Duodenal mucosa (tissue), 2 donors: ENCODE data around the gene DCAF7.

Source experiments
- H3K27ac ChIP-seq: one replicate; pipeline ENCODE4 v1.7.0; 2013; ENCODE audit warnings: low read depth, low read length
- H3K27me3 ChIP-seq, 2 donors: one replicate each; pipeline ENCODE4 v1.7.0; 2013; ENCODE audit warnings: low read length in 2 of 2, control low read depth in 1 of 2; ENCODE audit not compliant: insufficient read depth in 2 of 2, control insufficient read depth in 1 of 2
- H3K36me3 ChIP-seq, 2 donors: one replicate each; pipeline ENCODE4 v1.7.0; 2013; ENCODE audit warnings: low read length in 2 of 2, control low read depth in 1 of 2; ENCODE audit not compliant: insufficient read depth in 2 of 2, control insufficient read depth in 1 of 2
- H3K4me1 ChIP-seq, 2 donors: one replicate each; pipeline ENCODE4 v1.7.0; 2013; ENCODE audit warnings: low read length in 2 of 2, control low read depth in 1 of 2; ENCODE audit not compliant: insufficient read depth in 2 of 2, control insufficient read depth in 1 of 2
- H3K4me3 ChIP-seq, 2 donors: one replicate each; pipeline ENCODE4 v1.7.0; 2013; ENCODE audit warnings: low read length in 2 of 2, low read depth in 1 of 2
- H3K9ac ChIP-seq, 2 donors: one replicate each; pipeline ENCODE4 v1.7.0; 2013; ENCODE audit warnings: low read length in 2 of 2, low read depth in 1 of 2
- H3K9me3 ChIP-seq, 2 donors: one replicate each; pipeline ENCODE4 v1.7.0; 2013; ENCODE audit warnings: low read length in 2 of 2, control low read depth in 1 of 2; ENCODE audit not compliant: control insufficient read depth in 1 of 2

DCAF7 gene

GRCh38 chr17:63535640-63536039 is 14.6 kb upstream of the DCAF7 start:
- no peak overlapping the region for H3K4me3 ChIP-seq
- H3K36me3 ChIP-seq, result no peaks in the 10 kb centered on the region
- H3K27me3 ChIP-seq, result peaks cover 18 to 19% of the 10 kb centered on the region in 2 donors
- no peak overlapping the region for H3K27ac ChIP-seq
- peaks cover 0 to 9% of the 10 kb centered on the region in 2 donors for H3K4me1 ChIP-seq
- no peaks in the 10 kb centered on the region for H3K9me3 ChIP-seq
- H3K9ac ChIP-seq, result no peak overlapping the region

- no peak overlapping the region for H3K4me3 ChIP-seq
- H3K36me3 ChIP-seq, result no peaks in the 10 kb centered on the region
- H3K9ac ChIP-seq, result no peak overlapping the region
- peaks cover 0 to 9% of the 10 kb centered on the region in 2 donors for H3K4me1 ChIP-seq
- no peaks in the 10 kb centered on the region for H3K9me3 ChIP-seq
- H3K27me3 ChIP-seq, result peaks cover 18 to 19% of the 10 kb centered on the region in 2 donors
- no peak overlapping the region for H3K27ac ChIP-seq
Measured at GRCh38 chr17:63537001-63537400, 13.3 kb upstream of the DCAF7 start.

- H3K4me3 ChIP-seq, result peak overlapping the region in 1 of 2 donors; percentile 16
- H3K9me3 ChIP-seq, result no peaks in the 10 kb centered on the region
- H3K27me3 ChIP-seq, result peaks cover 18 to 19% of the 10 kb centered on the region in 2 donors
- peaks cover 0 to 9% of the 10 kb centered on the region in 2 donors for H3K4me1 ChIP-seq
- no peak overlapping the region for H3K27ac ChIP-seq
- no peaks in the 10 kb centered on the region for H3K36me3 ChIP-seq
- no peak overlapping the region for H3K9ac ChIP-seq
Measured at GRCh38 chr17:63537991-63538692, 12.1 kb upstream of the DCAF7 start.

- H3K27me3 ChIP-seq, result peaks cover 18 to 19% of the 10 kb centered on the region in 2 donors
Measured at GRCh38 chr17:63538693-63539595, 11.3 kb upstream of the DCAF7 start.

GRCh38 chr17:63540590-63540989 is 9.7 kb upstream of the DCAF7 start:
- H3K9ac ChIP-seq, result no peak overlapping the region
- H3K9me3 ChIP-seq, result no peaks in the 10 kb centered on the region
- H3K4me1 ChIP-seq, result peaks cover 0 to 9% of the 10 kb centered on the region in 2 donors

More at GRCh38 chr17:63538693-63539595, 11.3 kb upstream of the DCAF7 start:
- Histone ChIP-seq H3K4me1 (peaks cover 0 to 9% of the 10 kb centered on the region in 2 donors), H3K27ac (no peak overlapping the region), H3K9me3 (no peaks in the 10 kb centered on the region), H3K9ac (no peak overlapping the region), H3K36me3 (no peaks in the 10 kb centered on the region), H3K4me3 (peak overlapping the region in 1 of 2 donors; percentile 16)

GRCh38 chr17:63542218-63542545 is 8.1 kb upstream of the DCAF7 start:
- Histone ChIP-seq H3K27me3 (peaks cover 18 to 19% of the 10 kb centered on the region in 2 donors), H3K4me3 (no peak overlapping the region), H3K4me1 (peaks cover 0 to 9% of the 10 kb centered on the region in 2 donors), H3K9ac (no peak overlapping the region), H3K9me3 (no peaks in the 10 kb centered on the region), H3K27ac (no peak overlapping the region), H3K36me3 (no peaks in the 10 kb centered on the region)

More at GRCh38 chr17:63540590-63540989, 9.7 kb upstream of the DCAF7 start:
- H3K27me3 ChIP-seq, result peaks cover 18 to 19% of the 10 kb centered on the region in 2 donors
- no peak overlapping the region for H3K4me3 ChIP-seq
- no peaks in the 10 kb centered on the region for H3K36me3 ChIP-seq
- H3K27ac ChIP-seq, result no peak overlapping the region

- no peaks in the 10 kb centered on the region for H3K9me3 ChIP-seq
- H3K27me3 ChIP-seq, result peaks cover 13 to 17% of the 10 kb centered on the region in 2 donors
- no peak overlapping the region for H3K27ac ChIP-seq
- no peak overlapping the region for H3K9ac ChIP-seq
- H3K4me3 ChIP-seq, result peak overlapping the region in 1 of 2 donors; percentile 22
- peaks cover 0 to 5% of the 10 kb centered on the region in 2 donors for H3K4me1 ChIP-seq
- no peaks in the 10 kb centered on the region for H3K36me3 ChIP-seq
Measured at GRCh38 chr17:63542942-63543821, 7.1 kb upstream of the DCAF7 start.

- Histone ChIP-seq H3K9me3 (no peaks in the 10 kb centered on the region), H3K36me3 (no peaks in the 10 kb centered on the region), H3K4me1 (no peaks in the 10 kb centered on the region), H3K27ac (no peak overlapping the region), H3K9ac (no peak overlapping the region), H3K27me3 (peaks cover 7 to 9% of the 10 kb centered on the region in 2 donors), H3K4me3 (no peak overlapping the region)
Measured at GRCh38 chr17:63543822-63544420, 6.4 kb upstream of the DCAF7 start.

- Histone ChIP-seq H3K4me3 (no peak overlapping the region), H3K27ac (no peak overlapping the region), H3K4me1 (peaks cover 0 to 5% of the 10 kb centered on the region in 2 donors), H3K27me3 (peaks cover 0 to 2% of the 10 kb centered on the region in 2 donors), H3K9ac (no peak overlapping the region), H3K36me3 (no peaks in the 10 kb centered on the region), H3K9me3 (no peaks in the 10 kb centered on the region)
Measured at GRCh38 chr17:63544467-63545301, 5.6 kb upstream of the DCAF7 start.
